GM18499 (cell line): ENCODE results near the gene HEPACAM.
"Not testable (repeated sequence)": the region's sequence is repeated elsewhere in the genome, so short reads cannot be mapped to it uniquely, and the experiment has no call there.

Experiments used
- ATAC-seq: cut with Tn5 transposase; IDR thresholded peaks from one replicate; pipeline ENCODE4 v1.9.1; 2021; ENCODE audit warnings: moderate number of reproducible peaks; ENCODE audit not compliant: insufficient read depth, unreplicated experiment

HEPACAM gene, protein sequence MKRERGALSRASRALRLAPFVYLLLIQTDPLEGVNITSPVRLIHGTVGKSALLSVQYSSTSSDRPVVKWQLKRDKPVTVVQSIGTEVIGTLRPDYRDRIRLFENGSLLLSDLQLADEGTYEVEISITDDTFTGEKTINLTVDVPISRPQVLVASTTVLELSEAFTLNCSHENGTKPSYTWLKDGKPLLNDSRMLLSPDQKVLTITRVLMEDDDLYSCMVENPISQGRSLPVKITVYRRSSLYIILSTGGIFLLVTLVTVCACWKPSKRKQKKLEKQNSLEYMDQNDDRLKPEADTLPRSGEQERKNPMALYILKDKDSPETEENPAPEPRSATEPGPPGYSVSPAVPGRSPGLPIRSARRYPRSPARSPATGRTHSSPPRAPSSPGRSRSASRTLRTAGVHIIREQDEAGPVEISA

DNA sequence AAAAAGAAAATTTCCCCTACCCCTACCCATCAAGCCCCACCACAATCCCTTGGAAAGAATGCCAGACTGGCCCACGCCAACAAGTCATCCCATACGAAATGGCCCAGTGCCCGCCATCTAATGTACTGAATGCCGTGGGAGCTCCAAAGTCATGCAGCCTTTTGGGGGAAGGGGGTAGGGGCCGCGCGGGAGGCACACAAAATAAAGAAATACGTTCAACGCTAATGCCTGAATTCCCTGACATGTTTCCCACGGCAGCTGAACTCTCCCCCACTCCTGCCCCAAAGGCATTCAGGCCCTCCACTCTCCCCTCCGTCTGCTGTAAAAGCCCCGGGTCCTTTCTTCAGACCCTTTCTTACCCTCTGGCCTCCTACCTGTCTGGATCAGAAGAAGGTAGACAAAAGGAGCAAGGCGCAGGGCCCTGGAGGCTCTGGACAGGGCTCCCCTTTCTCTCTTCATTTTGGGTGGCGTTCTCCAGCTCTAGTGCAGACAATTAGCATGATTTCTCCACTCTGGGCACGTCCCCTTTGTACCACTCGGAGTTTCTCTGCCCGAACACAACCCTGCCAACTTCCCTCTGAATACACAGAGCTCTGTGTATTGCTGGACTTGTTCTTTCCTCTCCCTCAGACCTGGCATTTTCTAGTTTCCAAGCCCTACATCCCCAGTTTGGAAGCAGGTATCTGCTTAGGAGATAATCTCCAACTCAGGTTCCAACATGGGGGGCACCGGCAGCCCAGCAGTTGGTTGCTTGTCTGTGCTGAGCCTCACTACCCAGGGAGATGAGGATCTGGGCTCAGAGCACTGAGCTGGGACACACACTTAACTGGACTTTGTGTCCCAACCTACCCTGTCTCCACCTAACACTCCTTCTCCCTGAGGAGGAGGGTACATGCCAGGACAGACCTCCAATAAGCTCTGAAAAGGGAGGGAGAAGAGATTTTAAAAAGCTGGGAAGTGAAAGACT, at the start of gene HEPACAM:
Gene HEPACAM (minus strand): TSS at position 500 of the 967 bp plus-strand sequence. CDS start 41 bp downstream, at position 459.
- ATAC-seq: no peak

DNA sequence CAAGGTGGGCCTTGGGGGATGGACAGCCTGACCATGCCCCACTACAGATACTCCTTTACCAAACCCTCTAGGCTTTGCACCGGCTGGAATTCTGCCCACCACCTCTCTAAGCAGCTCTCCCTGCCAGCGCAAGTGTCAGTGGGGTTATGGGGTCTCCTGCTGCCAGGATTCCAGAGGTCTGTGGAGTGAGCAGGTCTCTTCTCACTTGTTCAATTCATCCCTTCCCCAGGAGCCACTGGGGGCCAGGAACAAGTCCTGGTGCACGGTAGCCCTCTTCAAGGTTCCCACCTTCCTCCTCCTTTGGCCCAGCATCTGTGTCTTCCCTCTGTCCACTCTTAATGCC, 48.6 kb upstream of the HEPACAM start:
- no peak for ATAC-seq

DNA sequence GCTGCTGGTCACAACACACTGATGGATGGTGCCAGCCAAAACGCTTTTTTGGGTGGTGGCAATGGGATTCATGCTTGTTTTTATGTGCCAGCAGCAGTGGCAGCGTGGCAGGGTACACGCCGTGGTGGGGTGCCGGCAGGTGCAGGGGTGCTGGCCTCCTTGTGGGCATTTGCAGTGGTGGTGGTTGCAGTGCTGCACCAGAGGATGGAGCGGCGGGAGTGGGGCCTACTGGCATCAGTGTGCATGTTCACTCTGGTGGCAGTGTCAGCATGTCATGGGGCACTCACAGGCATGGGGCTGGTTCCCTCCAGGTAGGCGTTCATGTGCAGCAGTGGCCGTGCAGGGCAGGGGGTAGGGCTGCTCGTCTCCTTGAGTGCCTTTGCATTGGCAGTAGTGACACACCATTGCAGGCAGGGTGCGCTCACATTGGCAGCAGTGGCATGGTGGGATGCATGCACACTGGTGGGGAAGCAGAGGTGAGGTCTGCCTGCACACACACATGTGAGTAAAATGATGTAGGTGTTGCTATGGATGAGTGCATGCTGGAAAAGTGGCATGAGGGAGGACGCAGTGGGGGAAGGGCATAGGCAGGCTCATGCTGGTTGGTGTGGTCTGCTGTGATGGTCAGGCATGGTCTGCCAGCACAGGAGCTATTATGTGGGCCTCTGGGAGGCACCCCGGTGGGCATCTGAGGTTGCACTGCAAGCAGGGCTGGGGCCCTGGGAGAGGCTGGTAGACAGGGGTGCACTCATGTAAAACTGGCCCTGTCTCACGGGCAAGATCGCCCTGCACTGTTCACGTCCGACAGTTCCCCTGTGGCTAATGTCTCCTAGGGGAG, 48.0 kb upstream of the HEPACAM start:
- no peak for ATAC-seq

DNA sequence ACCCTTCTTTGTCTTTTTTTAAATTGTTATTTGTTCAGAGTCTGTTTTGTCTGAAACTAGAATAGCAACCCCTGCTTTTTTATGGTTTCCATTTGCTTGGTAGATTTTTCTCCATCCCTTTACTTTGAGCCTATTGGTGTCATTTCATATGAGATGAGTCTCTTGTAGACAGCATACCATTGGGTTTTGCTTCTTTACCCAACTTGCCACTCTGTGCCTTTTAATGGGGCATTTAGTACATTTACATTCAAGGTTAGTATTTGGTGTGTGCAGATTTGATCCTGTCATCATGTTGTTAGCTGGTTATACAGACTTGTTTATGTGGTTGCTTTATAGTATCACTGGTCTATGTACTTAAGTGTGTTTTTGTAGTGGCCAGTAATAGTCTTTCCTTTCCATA, 46.2 kb upstream of the HEPACAM start:
- no peak for ATAC-seq

DNA sequence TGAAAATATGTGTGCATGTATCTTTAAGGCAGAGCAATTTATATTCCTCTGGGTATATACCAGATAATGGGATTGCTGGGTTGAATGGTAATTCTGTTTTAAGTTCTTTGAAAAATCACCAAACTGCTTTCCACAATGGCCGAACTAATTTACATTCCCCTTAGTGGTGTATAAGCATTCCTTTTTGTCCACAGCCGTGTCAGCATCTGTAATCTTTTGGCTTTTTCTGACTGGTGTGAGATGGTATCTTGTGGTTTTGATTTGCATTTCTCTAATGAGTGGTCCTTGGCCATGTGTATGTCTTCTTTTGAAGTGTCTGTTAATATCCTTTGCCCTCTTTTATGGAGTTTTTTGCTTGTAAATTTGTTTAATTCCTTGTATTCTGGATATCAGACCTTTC, 42.5 kb upstream of the HEPACAM start:
- no peak for ATAC-seq

DNA sequence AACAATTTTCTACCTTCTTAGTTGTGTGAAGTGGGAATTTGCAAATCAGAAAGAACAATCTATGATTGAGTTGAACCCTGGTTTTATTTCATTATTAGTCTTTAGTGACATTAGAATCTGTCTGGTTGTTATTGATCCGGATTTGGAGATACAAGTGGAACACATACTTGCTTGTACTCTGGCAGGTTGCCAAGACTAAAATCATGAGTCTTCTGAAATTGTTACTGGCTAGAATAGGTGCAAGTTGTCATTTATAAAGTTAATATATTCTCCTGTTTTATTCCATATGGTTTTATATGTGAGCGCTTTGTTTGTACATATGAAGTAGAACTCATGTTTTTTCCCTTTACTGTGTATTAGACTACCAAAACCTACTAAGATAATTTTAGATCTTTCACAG, 41.2 kb upstream of the HEPACAM start:
- no peak for ATAC-seq

DNA sequence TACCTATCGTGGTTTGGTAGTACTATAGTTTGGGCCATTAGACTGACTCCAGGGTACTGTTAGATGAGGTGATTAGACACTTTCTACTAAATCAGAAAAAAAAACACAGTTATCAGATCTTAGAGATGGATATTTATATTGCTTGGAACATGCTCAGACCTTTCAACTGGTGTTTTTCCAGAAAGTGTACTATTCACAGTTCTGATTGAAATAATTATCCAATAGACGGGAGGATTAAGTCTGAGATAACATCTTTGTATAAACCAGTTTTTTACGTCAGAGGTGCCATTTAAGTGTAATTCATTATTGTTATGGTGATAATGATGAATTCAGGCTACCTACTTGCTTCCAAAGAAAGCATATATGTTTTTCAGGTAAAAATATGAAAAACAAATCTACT, 40.7 kb upstream of the HEPACAM start:
- no peak for ATAC-seq

DNA sequence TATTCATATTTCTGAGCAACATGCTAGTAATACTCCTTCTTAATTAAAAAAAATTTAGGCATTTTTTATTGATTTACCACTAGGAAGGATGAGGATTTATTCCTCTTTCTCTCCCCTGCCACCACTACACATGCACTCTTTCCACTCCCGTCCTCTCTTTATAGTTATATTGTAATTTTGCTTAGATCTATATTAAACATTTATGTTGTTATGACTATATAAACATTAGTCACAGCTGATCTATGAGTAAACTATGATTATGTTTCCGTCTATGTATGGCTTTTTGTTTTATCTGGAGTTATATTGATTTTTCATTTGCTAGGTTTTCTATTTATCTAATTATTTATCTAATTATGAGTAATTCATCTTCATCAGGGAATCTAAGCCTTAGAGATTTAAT, 36.0 kb upstream of the HEPACAM start:
- ATAC-seq: no peak

DNA sequence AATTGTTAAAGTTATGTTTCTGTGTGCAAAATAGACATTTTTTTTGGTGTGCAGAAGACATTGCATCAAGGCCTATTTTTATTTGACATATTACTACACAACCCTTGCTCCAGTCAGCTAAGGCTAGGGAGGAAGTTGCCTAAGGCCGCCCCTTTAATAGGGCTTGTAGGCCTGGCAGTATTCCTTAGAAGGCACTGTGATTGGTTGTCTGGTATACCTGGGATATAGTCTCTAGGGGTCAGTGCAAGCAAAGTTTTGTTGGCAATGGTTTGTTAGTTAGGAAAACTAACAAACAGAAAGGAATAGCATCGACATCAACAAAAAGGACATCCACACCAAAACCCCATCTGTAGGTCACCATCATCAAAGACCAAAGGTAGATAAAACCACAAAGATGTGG, 35.1 kb upstream of the HEPACAM start:
- no peak for ATAC-seq

DNA sequence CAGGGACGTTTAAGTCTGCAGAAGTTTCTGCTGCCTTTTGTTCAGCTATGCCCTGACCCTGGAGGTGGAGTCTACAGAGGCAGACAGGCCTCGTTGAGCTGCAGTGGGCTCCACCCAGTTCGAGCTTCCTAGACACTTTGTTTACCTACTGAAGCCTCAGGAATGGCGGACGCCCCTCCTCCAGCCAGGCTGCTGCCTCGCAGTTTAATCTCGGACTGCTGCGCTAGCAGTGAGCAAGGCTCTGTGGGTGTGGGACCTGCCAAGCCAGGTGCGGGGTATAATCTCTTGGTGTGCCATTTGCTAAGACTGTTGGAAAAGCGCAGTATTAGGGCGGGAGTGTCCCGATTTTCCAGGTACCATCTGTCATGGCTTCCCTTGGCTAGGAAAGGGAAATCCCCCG, 32.4 kb upstream of the HEPACAM start:
- not testable (repeated sequence) for ATAC-seq

DNA sequence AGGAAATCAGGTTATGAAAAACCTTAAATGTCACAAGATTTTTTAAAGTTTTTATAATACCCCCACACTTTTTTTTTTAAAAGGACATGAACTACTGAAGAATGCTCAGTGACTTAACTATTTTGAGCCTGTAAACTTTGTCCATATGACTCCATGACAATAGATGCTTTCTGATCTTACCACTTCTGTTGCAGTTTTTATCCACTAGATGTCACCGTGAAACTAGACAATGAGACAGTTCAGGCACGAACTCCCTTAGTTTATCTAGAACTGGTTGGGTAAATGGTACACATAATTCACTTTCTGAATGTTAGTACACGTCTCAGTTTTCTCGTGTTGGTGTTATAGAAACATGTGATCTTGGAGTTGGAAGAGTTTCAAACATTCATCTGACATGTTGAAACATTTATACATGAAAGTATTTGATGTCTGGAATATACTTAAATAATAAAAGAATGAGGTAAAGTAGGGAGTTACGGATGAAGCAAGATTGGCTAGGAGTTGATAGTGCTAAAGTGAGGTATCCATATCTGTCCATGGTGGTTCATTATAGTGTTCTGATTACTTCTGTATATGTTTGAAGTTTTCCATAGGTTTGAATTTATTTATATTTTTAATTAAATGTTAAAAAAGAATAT, 26.2 kb upstream of the HEPACAM start:
- ATAC-seq: peak; percentile 87

DNA sequence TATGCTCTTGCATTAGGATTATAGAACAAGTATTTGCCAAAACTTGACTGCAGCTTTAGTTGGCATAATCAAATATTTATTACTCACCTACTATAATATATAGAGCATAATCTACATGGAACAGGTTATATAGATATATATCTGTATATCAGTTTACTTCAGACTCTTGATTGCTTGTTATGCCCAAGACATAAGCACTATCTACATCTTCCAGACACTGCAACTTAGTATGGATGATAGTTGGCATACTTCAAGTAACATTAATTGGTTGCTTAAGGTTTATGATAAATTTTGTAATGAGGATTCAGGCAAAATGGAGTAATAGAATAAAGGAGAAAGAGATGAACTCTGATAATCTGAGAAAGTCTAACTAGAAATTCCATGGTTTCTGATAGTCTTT, 19.2 kb upstream of the HEPACAM start:
- ATAC-seq: no peak

DNA sequence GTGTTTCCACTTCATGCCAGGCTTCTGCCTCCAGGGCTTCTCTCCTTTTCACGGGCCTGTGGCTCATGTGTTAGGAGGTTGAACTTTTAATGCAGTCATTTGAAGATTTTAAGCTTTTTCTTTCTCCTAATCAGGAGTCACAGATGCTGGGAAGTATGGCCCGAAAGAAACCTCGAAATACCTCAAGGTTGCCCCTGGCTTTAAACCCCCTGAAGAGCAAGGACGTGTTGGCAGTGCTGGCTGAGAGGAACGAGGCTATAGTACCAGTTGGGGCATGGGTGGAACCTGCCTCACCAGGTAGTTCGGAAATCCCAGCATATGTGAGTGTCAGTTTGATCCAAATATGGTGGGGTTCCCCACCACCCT, 18.7 kb upstream of the HEPACAM start:
- ATAC-seq: no peak

DNA sequence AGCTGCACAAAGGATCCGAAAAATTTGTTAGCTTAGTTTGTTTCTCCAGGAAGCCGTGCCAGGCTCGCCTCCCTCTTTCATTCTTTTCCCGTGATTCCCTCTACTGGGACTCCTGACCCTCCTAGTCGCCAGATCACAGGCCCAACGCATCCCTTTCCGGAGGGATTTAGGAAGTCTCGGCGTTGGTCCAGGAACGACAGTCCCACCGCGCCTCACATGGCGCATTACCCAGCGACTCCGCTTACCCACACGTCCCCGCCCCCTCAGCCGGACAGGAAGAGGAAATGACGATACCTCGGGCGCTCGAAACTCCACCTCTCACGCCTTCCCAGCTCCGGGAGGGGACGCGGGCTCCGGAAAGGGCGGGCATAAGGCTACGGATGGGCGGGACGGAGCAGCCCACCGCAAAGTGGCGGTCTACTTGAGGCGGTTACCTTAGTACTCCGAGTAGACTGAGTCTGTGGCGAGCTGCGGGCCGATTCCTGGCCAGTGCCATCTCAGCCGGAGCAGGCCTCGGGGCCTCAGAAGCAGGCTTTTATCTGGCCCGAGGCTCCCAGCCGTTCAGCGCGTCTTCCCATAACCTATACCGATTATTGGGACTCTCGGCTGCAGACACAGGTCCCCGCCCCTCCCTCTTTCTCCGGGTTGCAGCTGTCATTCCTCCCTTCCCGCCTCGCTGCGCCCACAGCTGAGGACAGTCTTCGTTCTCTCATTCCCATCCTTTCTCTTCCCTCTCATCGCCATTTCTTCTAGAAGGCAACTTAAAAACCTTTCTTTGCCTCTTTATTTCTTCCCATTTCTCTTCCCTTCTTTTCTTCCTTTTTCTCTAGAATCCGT, 18.1 kb upstream of the HEPACAM start, which contains the start of gene CCDC15:
Gene CCDC15 (plus strand): TSS at position 450 of the 837 bp plus-strand sequence. CDS start 531 bp downstream, outside the sequence.
- peak; percentile 92 for ATAC-seq

DNA sequence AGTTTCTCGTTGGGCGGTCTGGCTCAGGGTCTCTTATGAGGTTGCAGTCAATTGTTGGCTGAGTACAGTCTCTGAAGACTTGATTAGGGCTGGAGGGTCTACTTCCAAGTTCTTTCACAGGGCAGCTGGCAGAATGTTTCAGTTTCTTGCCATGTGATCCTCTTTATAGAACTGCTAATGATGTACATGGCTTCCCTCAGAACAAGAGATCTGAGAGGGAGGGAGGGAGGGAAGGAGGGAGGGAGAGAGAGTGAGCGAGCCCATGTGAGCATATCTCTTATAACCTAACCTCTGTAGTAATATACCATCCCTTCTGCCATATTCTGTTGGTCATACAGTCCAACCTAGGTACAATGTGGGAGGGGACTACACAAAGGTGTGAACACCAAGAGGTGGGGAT, 15.5 kb upstream of the HEPACAM start:
- ATAC-seq: no peak

DNA sequence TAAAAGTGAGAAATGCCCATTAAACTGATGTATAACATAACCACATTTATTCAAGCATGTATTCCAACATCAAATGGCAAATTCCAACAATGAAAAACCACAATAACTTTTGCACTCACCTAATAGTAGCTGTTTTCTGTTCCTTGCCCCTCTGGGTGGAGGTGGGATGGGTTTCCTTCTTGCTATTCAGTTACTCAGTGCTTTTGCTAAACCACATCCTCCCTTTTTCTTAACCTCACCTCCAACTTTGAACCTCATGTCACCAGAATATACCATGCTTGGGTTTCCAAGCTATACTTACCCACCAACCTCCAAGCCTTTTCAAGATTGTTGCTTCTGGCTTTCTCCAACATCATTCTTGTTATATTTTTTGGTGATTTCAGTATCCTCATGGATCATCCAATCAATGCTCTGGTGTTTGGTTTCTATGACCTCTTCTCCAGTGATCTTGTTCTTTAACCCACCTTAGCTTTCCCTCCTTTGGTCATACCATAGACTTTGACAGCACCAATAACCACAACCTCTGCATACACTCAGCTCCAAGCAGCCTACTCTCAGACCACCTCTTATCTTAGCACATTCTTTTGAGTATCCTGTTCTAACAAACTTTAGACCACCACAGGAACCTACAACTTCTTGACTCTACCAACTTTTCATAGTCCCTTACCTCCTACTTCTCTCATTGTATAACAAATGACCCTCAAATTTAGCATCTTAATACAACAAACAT, 14.9 kb upstream of the HEPACAM start:
- no peak for ATAC-seq

DNA sequence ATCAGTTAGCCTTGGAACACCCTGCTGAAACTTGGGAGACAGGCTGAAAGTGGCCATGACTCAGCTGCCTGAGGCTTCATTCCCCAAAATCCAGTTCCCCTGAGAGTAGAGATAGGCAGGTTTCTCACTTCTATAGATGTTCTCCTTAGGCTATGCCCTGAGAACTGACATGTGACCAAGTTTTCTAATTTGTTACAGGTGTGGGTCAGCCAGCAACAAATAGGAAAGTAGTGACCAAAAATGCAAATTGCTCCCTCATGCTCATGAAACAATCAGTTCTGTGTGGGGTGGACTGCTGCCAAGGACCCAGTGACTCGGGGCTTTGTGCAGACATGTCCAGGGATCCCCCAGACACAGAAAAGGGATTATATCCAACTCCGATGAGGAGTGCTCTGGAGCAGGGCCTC, 10.9 kb upstream of the HEPACAM start:
- ATAC-seq: no peak

DNA sequence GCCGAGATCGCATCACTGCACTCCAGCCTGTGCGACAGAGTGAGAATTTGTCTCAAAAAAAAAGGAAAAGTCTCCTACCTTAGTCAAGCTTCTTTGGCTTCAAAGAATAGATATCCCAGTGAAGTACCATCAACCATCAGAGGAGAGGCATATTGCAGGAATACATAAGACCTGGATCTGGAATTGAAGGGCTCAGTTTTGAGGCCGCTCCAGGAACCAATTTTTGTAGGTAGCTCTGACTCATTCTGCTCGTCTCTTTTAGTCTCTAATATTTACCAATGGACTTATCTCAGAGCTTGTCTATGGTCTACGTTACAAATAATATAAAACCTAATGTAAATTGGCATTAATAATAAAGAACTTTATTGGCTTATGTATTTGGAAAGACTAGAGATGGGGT, 10.0 kb upstream of the HEPACAM start:
- no peak for ATAC-seq
